Subcutaneous adipose tissue (tissue), 4 donors: ENCODE data around the gene PDE6G. TPM values are rescaled to one million over a fixed set of nuclear protein-coding genes. Genes with fewer than 3 reads are reported as not detected.

Experiments used
- CTCF ChIP-seq: fragments of 450-650 bp; IDR thresholded peaks from one replicate; pipeline ENCODE4 v1.5.1; 2016; ENCODE audit warnings: low read depth, mild to moderate bottlenecking, control low read depth, antibody characterized with exemption, moderate library complexity
- total RNA-seq, 4 donors: library from RNA; depleted of rRNA; stranded (reverse); fragments of >200 nt; gene quantifications; one replicate each; pipeline ENCODE4 v1.1.0, GENCODE V29; 2016

PDE6G gene
- total RNA-seq, 4 donors from 2014 or later: 2.7 TPM; not detected in 3

GRCh38 chr17:81655378-81656117, 794 bp downstream of the PDE6G start:
- no peak for TF ChIP-seq CTCF

GRCh38 chr17:81652906-81653771, 3.2 kb downstream of the PDE6G start:
- TF ChIP-seq CTCF: no peak

- TF ChIP-seq CTCF: no peak
These were observed 4.7 kb downstream of the PDE6G start for GRCh38 chr17:81651692-81652091.

GRCh38 chr17:81650951-81651350, 5.4 kb downstream of the PDE6G start:
- TF ChIP-seq CTCF: no peak

- no peak for TF ChIP-seq CTCF
These were observed 7.6 kb downstream of the PDE6G start for GRCh38 chr17:81648707-81649085.

- no peak for TF ChIP-seq CTCF
These were observed 8.2 kb downstream of the PDE6G start for GRCh38 chr17:81648013-81648706.

- TF ChIP-seq CTCF: no peak
These were observed 8.7 kb downstream of the PDE6G start for GRCh38 chr17:81647640-81648012.
